Endodermal cell (in vitro differentiated cells): ENCODE data around the gene PGBD5. TPM values are rescaled to one million over a fixed set of nuclear protein-coding genes. Genes with fewer than 3 reads are reported as not detected.

Experiments
- DNase-seq: peaks from one replicate; pipeline ENCODE4 v3.0.0-alpha.2; 2017
- H3K27ac ChIP-seq: 2 replicates; pipeline ENCODE4 v1.5.1; 2013; ENCODE audit warnings: mild to moderate bottlenecking, low read depth, low read length, moderate library complexity
- H3K27me3 ChIP-seq: 2 replicates; pipeline ENCODE4 v1.6.1; 2013; ENCODE audit warnings: mild to moderate bottlenecking, low read length, moderate library complexity; ENCODE audit not compliant: insufficient read depth, control insufficient read depth, poor library complexity, severe bottlenecking
- H3K36me3 ChIP-seq: 2 replicates; pipeline ENCODE4 v1.7.0; 2013; ENCODE audit warnings: mild to moderate bottlenecking, low read length, moderate library complexity; ENCODE audit not compliant: control insufficient read depth, insufficient read depth
- H3K4me1 ChIP-seq: one replicate; pipeline ENCODE4 v1.7.0; 2013; ENCODE audit warnings: low read length; ENCODE audit not compliant: control insufficient read depth, insufficient read depth
- H3K4me3 ChIP-seq: 2 replicates; pipeline ENCODE4 v1.5.1; 2013; ENCODE audit warnings: mild to moderate bottlenecking, low read length, moderate library complexity
- H3K9ac ChIP-seq: 2 replicates; pipeline ENCODE4 v1.6.1; 2013; ENCODE audit warnings: mild to moderate bottlenecking, low read length, moderate library complexity; ENCODE audit not compliant: poor library complexity, severe bottlenecking; ENCODE audit errors: extremely low read depth
- H3K9me3 ChIP-seq: 2 replicates; pipeline ENCODE4 v1.6.1; 2013; ENCODE audit warnings: mild to moderate bottlenecking, low read length, moderate library complexity; ENCODE audit not compliant: control insufficient read depth
- H3K27ac Mint-ChIP-seq: 2 replicates; pipeline ENCODE4 v1.8.0; 2020; ENCODE audit warnings: mixed read lengths
- H3K27me3 Mint-ChIP-seq: 2 replicates; pipeline ENCODE4 v1.8.0; 2021; ENCODE audit warnings: mild to moderate bottlenecking, mixed read lengths; ENCODE audit not compliant: insufficient read depth
- H3K36me3 Mint-ChIP-seq: 2 replicates; pipeline ENCODE4 v1.8.0; 2020; ENCODE audit warnings: low read depth, mixed read lengths
- H3K4me1 Mint-ChIP-seq: 2 replicates; pipeline ENCODE4 v1.8.0; 2020; ENCODE audit warnings: mixed read lengths
- H3K4me3 Mint-ChIP-seq: 2 replicates; pipeline ENCODE4 v1.8.0; 2020; ENCODE audit warnings: mild to moderate bottlenecking, moderate library complexity, mixed read lengths
- H3K9me3 Mint-ChIP-seq: 2 replicates; pipeline ENCODE4 v1.8.0; 2020; ENCODE audit warnings: mild to moderate bottlenecking, mixed read lengths
- WGBS, 2 experiments: methylation state at CpG; one replicate each; pipeline versions ENCODE4 v1.1.5 to v1.1.7; 2013; ENCODE audit warnings: missing lambda C conversion rate in 2 of 2, mixed read lengths in 1 of 2; ENCODE audit not compliant: insufficient coverage in 1 of 2, insufficient read length in 1 of 2; 5-methylcytosine and 5-hydroxymethylcytosine counted together
- total RNA-seq, 2 donors: library from RNA; stranded (reverse); fragmentation: NEBNext Ultra II Directional in 1 of 2; extraction: Animal tissue kit (Norgen Biotek cat#: 25700) in 1 of 2; gene quantifications; 2 replicates in 1 of 2; 3 replicates in 1 of 2; pipeline ENCODE4 v1.2.1, GENCODE V29; 2021
- TF ChIP-seq, protein P1 (sequence below): fragments of 200-600 bp; sonication (generic); conservative IDR thresholded peaks from 2 replicates; pipeline ENCODE4 v1.5.0; 2021; ENCODE audit warnings: antibody characterized with exemption, mild to moderate bottlenecking

Gene PGBD5
- total RNA-seq, 2 donors from 2014 or later = 1.3 to 4.6 TPM

DNA sequence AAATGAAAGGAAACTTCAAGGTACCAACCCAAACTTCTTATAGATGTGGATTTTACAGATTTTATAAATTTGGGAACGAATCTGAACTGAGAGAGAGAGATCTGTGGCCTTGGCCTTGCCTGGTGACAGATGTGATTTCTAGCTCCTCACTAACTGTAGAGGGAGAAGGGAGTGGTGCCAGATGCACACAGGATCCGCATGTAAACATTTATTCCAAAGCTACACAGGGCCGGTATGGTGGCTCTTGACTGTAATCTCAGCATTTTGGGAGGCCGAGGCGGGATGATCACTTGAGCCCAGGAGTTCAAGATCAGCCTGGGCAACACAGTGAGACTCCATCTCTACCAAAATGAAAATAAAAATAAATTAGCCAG is 77.1 kb downstream of the PGBD5 start:
- Mint-ChIP-seq H3K27ac (peak overlapping the region; percentile 2), H3K36me3 (no peaks in the 10 kb centered on the region), H3K4me3 (no peak overlapping the region), H3K4me1 (peaks cover 3% of the 10 kb centered on the region), H3K9me3 (no peaks in the 10 kb centered on the region), H3K27me3 (no peaks in the 10 kb centered on the region)
- Histone ChIP-seq H3K9me3 (no peaks in the 10 kb centered on the region), H3K36me3 (no peaks in the 10 kb centered on the region), H3K27ac (no peak overlapping the region), H3K4me1 (no peaks in the 10 kb centered on the region), H3K4me3 (no peak overlapping the region), H3K27me3 (no peaks in the 10 kb centered on the region), H3K9ac (no peak overlapping the region)
- WGBS, 2 experiments = 92 to 95% methylated on average over 3 to 5 of the region's 5 CpGs
- no peak for DNase-seq
- TF ChIP-seq, protein P1, sequence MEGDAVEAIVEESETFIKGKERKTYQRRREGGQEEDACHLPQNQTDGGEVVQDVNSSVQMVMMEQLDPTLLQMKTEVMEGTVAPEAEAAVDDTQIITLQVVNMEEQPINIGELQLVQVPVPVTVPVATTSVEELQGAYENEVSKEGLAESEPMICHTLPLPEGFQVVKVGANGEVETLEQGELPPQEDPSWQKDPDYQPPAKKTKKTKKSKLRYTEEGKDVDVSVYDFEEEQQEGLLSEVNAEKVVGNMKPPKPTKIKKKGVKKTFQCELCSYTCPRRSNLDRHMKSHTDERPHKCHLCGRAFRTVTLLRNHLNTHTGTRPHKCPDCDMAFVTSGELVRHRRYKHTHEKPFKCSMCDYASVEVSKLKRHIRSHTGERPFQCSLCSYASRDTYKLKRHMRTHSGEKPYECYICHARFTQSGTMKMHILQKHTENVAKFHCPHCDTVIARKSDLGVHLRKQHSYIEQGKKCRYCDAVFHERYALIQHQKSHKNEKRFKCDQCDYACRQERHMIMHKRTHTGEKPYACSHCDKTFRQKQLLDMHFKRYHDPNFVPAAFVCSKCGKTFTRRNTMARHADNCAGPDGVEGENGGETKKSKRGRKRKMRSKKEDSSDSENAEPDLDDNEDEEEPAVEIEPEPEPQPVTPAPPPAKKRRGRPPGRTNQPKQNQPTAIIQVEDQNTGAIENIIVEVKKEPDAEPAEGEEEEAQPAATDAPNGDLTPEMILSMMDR = no peak

DNA sequence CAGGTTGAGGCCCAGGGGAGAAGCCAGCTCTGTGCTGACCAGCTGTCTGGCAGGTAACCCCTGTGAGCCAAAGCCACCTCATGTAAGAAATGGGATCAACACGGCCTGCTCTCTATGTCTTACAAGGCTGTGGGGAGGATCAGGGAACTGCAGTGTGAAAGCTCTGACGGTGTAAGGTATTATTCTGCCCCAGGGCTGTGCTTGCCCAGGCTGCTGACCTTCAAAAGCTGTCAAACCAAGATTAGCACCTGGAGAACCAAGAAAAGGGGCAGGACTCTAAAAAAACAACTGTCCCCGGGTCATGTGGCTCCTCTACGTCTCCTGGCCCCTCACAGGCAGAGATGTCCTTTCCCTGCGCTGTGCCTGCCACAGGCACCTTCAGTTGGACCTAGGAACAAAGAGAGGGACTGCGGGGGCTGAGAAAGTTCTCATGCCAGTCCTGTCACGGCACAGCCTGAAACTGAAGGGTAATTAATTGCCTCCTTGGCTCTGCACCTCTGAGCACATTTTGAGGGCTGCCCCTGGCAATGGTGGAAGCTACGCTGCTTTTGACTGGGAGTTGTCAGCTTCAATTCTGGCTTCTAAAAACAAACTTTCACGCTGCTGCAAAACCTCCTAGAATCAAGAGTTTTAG is 77.6 kb downstream of the PGBD5 start:
- no peak overlapping the region for H3K9ac ChIP-seq
- H3K27ac Mint-ChIP-seq = peak overlapping the region; percentile 11
- H3K27ac ChIP-seq = peak overlapping the region; percentile 22
- no peaks in the 10 kb centered on the region for H3K36me3 ChIP-seq
- H3K4me3 ChIP-seq = no peak overlapping the region
- 86 to 90% methylated on average over 9 of the region's 9 CpGs for WGBS, 2 experiments
- no peaks in the 10 kb centered on the region for H3K27me3 Mint-ChIP-seq
- peaks cover 3% of the 10 kb centered on the region for H3K4me1 Mint-ChIP-seq
- no peak overlapping the region for H3K4me3 Mint-ChIP-seq
- H3K9me3 ChIP-seq = no peaks in the 10 kb centered on the region
- no peaks in the 10 kb centered on the region for H3K9me3 Mint-ChIP-seq
- DNase-seq = no peak
- H3K27me3 ChIP-seq = no peaks in the 10 kb centered on the region
- H3K36me3 Mint-ChIP-seq = peaks cover under 1% of the 10 kb centered on the region
- TF ChIP-seq, protein P1 = no peak
- no peaks in the 10 kb centered on the region for H3K4me1 ChIP-seq

DNA sequence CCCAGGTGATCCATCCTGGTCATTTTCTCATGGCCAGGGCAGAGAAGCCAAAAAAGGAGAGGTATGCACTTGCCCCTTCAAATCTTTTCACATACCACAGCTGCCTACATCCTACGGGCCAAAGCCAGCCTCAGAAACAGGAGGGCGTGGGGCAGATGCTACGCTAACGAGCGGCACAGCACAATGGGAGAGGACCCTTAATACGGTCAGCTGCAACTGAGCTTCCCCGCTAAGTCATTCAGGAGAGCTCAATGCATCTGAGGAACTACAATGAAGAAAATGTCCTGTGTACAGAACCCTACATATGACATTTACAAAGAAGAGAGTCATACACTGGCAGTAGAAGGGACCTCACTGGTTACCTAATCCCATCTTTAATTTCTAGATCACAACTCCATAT is 78.2 kb downstream of the PGBD5 start:
- Histone ChIP-seq H3K27ac (no peak overlapping the region), H3K4me1 (no peaks in the 10 kb centered on the region), H3K36me3 (no peaks in the 10 kb centered on the region), H3K4me3 (no peak overlapping the region), H3K27me3 (no peaks in the 10 kb centered on the region), H3K9ac (no peak overlapping the region), H3K9me3 (no peaks in the 10 kb centered on the region)
- no peaks in the 10 kb centered on the region for H3K9me3 Mint-ChIP-seq
- TF ChIP-seq, protein P1 = no peak
- no peaks in the 10 kb centered on the region for H3K27me3 Mint-ChIP-seq
- peaks cover 2% of the 10 kb centered on the region for H3K36me3 Mint-ChIP-seq
- WGBS, 2 experiments = 94 to 96% methylated on average over 6 to 7 of the region's 7 CpGs
- DNase-seq = no peak
- H3K27ac Mint-ChIP-seq = peak overlapping the region; percentile 11
- no peak overlapping the region for H3K4me3 Mint-ChIP-seq
- peaks cover 3% of the 10 kb centered on the region for H3K4me1 Mint-ChIP-seq
